NCI-H1417 (cell line): ENCODE results near the gene ARFIP1.

Experiments used
- DNase-seq, 3 experiments: peaks; one replicate each; lab custom pipeline; 2025; lab: John Stamatoyannopoulos, UW

ARFIP1 gene

GRCh38 chr4:152898606-152899005 is 118.9 kb downstream of the ARFIP1 start:
- DNase-seq: no peak

DNA sequence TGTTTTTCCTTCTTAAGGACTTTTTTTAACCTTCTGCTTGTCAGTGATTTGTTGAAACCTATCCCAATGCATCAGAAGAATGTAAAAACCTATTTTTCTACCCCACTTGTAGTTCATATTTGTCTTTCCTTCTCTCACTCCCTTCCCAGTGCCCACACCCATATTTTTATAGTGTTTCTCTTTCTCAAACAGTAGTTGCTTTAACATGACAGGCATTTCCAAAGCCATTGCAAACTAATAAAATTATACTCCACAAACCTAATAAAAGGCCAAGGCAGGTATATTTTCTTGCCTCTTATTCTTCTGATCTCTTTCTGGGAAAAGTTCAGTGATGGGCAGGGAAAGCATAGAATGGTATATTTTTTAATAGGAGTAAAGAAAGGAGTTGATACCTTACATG is 120.6 kb downstream of the ARFIP1 start:
- DNase-seq: no peak

DNA sequence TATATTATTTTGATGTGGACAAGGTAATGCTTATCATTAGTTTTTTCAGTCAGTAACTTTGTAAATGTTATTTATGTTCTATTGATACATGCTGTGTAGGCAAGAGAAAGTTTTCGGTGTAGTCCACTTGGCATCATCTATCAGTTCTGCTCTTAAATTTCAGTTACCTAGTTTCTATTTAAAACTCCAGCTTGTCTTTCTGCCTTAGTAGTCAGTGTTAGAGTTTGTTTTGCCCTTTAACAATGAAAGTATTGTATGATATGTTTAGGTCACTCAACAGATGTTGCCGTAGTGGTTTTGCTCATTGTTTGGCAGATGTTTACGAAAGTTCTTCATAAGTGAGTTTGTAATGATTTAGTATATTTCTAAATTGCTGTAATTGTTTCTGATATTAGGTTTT is 121.5 kb downstream of the ARFIP1 start:
- no peak for DNase-seq

DNA sequence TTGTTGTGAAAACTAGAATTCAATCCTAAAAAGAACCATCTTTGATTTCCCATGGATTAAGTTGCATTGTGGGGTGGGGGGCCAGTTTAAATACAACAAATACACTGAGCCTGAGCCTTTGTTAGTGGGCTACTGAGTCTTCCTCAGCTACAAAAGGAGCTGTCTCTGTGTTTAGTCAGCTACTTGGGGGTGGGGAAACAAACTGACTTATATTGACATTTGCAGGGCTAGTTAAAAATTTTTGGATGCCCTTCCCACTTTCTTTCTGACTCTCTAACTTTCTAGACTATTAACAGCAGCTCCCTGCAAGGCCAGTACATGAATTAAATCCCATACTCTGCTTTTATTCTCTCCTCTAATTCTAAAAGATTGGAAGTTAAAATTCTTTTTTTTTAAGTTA is 123.9 kb downstream of the ARFIP1 start:
- DNase-seq: no peak

DNA sequence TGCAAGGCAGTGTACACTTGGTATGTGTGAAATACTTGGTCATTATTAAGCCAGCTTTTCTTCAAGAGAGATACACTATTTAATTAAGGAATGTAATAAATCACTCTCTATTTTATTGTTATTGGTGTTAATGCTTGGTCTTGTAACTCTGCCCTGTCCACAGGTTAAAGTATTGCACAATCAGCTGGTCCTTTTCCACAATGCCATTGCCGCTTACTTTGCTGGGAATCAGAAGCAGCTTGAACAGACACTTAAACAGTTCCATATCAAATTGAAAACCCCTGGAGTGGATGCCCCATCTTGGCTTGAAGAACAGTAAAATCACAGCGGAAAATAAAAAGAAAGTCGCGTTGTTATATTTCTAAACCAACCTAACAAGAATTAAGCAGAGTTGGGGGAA is 130.1 kb downstream of the ARFIP1 start:
- peak in 1 of 3 experiments; percentile 29 for DNase-seq

DNA sequence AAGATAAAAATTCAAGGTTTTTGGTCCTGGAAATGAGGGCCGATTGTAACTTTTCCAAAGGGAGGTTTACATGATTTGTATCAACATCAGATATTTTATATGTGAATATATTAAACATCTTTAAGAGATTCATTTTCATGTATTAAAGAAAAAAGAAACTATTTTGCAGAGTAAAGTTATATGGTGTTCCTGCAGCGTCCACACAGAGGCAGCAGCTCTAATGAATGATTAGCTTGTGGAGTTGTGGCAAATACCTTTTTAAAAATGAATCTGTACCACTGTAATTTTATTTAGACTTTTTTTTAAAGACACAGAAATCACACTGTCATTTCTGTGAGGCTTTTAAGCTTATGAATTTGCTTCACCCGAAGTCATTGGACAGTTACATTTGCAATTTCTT is 130.8 kb downstream of the ARFIP1 start:
- no peak for DNase-seq

DNA sequence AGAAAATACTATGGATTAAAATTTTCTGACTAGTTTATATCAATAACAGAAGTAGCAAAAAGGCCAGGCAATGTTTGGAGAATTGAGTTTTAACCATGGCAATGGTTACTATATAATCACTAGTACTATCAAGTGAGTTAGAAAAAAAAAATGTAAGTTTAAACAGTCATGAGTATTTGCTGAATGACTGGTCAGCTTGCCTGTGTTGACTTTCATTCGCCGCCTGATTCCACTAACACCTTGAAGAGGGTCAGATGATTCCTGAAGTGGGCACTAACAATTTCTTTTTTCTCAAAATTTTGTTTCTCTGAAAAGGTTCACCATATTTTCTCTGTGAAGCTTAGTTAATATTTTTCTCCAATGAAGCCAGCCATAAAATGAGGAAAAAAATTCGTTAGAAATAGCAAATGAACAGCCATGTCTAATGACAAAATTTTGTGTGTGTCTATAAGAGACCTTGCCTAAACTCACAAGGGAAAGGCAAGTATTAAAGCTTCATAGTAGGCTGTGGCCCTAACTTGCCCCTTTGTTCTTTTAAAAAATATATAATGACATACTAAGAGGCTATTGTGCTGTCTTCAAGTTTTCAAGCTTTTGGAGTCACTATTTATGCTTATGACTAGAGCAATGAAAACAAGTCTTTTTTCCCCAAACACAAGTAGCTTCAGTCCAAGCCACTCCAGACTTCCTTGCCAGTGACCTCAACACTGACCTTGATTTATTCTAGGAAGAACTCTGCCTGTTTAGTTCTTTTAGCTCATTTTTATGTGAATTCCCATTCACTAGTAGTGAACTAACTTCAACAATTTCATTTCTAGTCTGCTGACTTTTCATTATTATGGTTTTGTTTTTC is 138.0 kb downstream of the ARFIP1 start:
- DNase-seq: no peak

- DNase-seq: no peak
Observed at GRCh38 chr4:152919826-152920225, 140.1 kb downstream of the ARFIP1 start.

DNA sequence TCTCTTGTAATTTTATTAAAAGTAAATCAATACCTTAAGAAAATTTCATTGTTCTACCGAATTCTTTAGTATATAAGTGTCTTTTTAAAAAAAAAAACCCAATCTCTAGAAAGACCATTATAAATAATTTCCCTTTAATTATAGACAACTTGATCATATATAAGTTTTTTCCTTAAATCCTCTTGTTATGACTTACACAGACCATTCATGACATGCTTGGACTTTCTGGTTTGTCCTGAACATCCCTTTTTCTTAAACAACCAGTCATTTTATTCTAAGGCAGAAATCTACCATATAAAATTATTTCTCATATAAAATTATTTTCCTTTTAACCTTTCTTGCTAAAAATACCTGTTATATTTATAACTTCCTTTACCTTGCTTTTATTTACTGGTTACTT is 141.0 kb downstream of the ARFIP1 start:
- peak in 2 of 3 experiments; percentile 22 to 49 for DNase-seq

DNA sequence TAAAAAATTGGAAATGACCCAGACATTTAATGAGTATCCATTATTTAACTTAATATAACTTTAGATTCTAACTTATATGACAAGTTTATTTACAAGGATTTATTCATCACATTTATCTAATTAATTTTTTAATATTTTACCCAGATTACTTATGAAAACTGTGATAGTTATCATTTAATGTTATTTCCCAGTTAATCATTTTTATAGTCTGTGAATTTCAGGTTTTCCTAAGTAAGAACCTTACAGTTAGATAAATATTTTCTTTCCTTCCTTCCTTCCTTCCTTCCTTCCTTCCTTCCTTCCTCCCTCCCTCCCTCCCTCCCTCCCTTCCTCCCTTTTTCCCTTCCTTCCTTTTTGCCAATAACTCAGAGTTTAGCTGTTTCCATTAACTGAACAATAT is 141.5 kb downstream of the ARFIP1 start:
- no peak for DNase-seq

- no peak for DNase-seq
Observed at GRCh38 chr4:152925851-152926250, 146.1 kb downstream of the ARFIP1 start.

- no peak for DNase-seq
Observed at GRCh38 chr4:152926959-152927358, 147.2 kb downstream of the ARFIP1 start.

- DNase-seq: peak in 1 of 3 experiments; percentile 10
Observed at GRCh38 chr4:152927737-152928136, 148.0 kb downstream of the ARFIP1 start.

DNA sequence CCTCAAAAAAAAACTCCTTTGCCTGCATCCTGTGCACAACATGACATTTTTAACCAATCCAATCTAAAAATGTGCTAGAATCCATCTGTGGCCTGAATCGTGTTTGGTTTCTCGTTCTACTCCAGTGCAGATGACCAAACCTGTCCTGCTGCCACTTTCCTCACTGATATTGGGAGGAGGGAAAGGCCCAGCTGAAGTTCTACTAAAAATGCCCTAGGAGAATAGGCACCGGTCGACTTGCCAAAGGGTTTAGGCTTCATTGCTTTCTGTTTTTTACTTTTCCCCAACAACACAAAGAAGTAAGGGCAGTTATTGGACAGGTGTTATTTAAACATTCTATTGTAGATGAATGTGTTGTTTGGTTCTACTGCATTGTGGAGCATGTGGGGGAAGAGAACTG is 148.5 kb downstream of the ARFIP1 start:
- no peak for DNase-seq

DNA sequence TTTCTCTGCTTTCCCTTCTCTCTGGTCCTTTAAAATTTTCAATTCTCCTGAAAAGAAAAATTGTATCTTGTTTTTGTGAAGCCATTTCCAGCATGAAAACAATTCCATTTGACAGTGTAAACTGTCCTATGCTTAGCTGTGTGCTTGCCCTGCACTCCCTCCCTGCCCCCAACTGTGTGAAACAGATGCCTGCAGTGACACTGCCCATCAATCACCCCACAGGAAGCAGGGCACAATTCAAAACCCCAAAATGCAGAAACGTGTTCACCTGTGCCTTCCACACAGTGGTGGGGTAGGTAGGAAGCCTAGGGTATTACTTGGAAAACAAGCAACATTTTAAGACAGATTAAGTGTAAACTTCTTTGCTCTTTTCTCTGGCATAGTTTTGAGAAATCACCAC is 150.1 kb downstream of the ARFIP1 start:
- DNase-seq: peak in 2 of 3 experiments; percentile 14 to 54

GRCh38 chr4:152935143-152935542 is 155.4 kb downstream of the ARFIP1 start:
- DNase-seq: peak in 2 of 3 experiments; percentile 43 to 67

DNA sequence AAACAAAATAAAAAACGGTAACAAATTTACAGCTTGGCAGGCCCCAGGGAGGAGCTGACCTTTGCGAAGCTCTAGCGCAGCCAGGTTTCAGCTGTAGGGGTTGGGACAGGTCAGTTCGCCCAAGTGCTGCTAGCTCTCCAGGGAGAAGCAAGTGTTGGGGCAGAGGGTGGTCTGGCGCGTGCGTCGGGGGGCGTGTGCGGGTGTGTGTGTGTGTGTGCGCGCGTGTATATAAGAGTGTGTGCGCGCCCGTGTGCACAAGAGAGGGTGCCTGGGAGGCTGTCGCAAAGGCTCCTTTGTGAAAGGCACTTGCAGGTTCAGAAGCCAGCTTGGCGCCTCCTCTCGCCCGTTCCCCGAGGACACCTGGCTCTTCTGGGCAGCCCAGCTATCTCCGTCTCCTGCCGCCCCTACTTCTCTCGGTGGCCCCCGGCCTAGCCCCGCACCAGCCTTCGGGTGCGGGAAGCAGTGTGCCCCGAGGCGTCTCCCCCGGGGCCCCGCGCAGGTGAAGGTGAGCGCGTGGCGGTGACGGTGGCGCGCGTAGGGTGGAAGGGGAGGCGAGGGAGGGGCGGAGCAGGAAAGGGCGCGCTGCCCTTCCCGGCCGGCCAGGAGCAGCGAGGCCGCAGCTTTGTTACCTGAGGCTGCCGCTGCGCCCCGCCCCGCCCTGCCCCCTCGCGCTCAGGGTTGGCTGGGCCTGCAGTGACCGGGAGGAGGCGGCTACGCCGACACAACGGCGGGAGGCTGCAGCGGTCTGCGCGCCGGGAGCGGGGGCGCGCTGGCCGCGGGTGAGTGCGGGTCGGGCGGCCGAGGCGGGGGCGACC is 156.1 kb downstream of the ARFIP1 start, which contains the start of gene FHDC1:
Gene FHDC1, plus strand, starts transcription at position 693 of the 815 bp plus-strand sequence. CDS start 6,735 bp downstream, outside the sequence.
- peak; percentile 62 to 94 (median 93) for DNase-seq

DNA sequence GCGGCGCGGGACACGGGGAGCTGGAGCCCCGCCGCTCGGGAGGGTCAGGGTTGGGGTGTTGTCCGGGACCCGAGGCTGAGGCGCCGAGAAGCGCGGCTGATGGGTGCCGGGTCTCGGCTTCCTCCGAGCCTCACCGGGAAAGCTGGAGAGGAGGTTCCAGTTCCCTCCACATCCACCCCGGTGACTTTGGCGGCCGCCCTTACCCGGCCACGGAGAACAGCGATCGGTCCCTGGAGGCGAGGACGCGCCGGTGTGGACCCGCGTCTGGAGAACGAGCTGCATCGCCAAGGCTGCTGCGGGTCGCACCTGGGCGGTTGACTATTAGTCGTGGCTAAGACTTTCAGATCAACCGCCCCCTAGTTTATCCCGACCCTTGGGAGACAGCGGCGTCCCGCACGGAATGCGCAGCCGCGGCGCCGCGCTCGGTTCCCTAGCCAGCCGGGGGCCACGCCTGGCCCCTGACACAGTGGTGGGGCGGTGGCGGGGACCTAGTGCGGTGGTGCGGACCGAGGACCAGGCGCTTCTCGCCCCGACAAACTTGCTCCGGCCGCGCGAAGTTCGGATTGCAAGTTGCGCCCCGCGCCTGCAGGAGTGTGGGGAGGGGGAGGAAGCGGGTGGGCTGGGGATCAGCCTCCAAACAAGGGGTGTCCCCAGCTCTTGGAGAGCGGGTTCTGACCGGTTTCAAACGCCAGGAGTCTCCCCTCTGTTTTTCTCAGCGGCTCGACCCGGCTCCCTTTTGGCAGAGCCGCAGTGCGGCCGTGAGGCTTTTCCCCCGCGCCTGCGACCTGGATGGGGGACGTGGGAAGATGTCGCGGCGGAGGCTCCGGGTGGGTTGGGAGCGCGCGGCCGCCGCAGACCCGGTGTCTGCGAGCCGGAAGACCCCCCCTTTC is 156.9 kb downstream of the ARFIP1 start:
- peak; percentile 7 to 90 (median 83) for DNase-seq

GRCh38 chr4:152937336-152938236 is 157.8 kb downstream of the ARFIP1 start:
- peak; percentile 5 to 70 (median 65) for DNase-seq

- peak in 1 of 3 experiments; percentile 43 for DNase-seq
Observed at GRCh38 chr4:152938237-152938947, 158.6 kb downstream of the ARFIP1 start.
